Astrocyte (in vitro differentiated cells and primary cell): ENCODE results near the gene SGCB. TPM values are rescaled to one million over a fixed set of nuclear protein-coding genes. Genes with fewer than 3 reads are reported as not detected.

Experiments
- DNase-seq: peaks from one replicate; pipeline ENCODE4 v3.0.0-alpha.2; 2010; ENCODE audit warnings: low read depth
- FAIRE-seq: peaks from 2 replicates; lab custom pipeline; 2011; peaks lifted over from hg19 to GRCh38; lab: Jason Lieb, UNC
- H2AFZ ChIP-seq: 2 replicates; pipeline ENCODE4 v1.6.0; 2012; ENCODE audit warnings: low read depth, low read length, inconsistent platforms
- H3K27ac ChIP-seq: 2 replicates; pipeline ENCODE4 v1.5.1; 2011; ENCODE audit warnings: low read depth, low read length, inconsistent platforms
- H3K27me3 ChIP-seq: 2 replicates; pipeline ENCODE4 v1.6.0; 2011; ENCODE audit warnings: low read length, inconsistent platforms; ENCODE audit not compliant: insufficient read depth
- H3K36me3 ChIP-seq: 2 replicates; pipeline ENCODE4 v1.5.1; 2011; ENCODE audit warnings: low read length, inconsistent platforms; ENCODE audit not compliant: insufficient read depth
- H3K4me1 ChIP-seq: 2 replicates; pipeline ENCODE4 v1.5.1; 2011; ENCODE audit warnings: low read length, inconsistent platforms; ENCODE audit not compliant: insufficient read depth
- H3K4me2 ChIP-seq: 2 replicates; pipeline ENCODE4 v1.6.0; 2012; ENCODE audit warnings: low read length, inconsistent platforms
- H3K4me3 ChIP-seq: 2 replicates; pipeline ENCODE4 v1.5.1; 2011; ENCODE audit warnings: low read depth, mild to moderate bottlenecking, low read length, inconsistent platforms; ENCODE audit not compliant: insufficient read depth
- H3K79me2 ChIP-seq: 2 replicates; pipeline ENCODE4 v1.6.0; 2012; ENCODE audit warnings: mild to moderate bottlenecking, low read length, inconsistent platforms; ENCODE audit not compliant: insufficient read depth
- H3K9ac ChIP-seq: 2 replicates; pipeline ENCODE4 v1.6.0; 2012; ENCODE audit warnings: mild to moderate bottlenecking, low read length, inconsistent platforms
- H3K9me3 ChIP-seq: 2 replicates; pipeline ENCODE4 v1.5.1; 2012; ENCODE audit warnings: low read depth, mild to moderate bottlenecking, low read length, inconsistent platforms; ENCODE audit not compliant: insufficient read depth
- H4K20me1 ChIP-seq: 2 replicates; pipeline ENCODE4 v1.6.0; 2012; ENCODE audit warnings: low read length, inconsistent platforms; ENCODE audit not compliant: insufficient read depth
- H3K27ac Mint-ChIP-seq: one replicate; pipeline ENCODE4 v1.8.0; 2021; ENCODE audit warnings: mild to moderate bottlenecking, mixed read lengths; ENCODE audit not compliant: unreplicated experiment
- H3K27me3 Mint-ChIP-seq: one replicate; pipeline ENCODE4 v1.8.0; 2021; ENCODE audit warnings: low read depth, mixed read lengths; ENCODE audit not compliant: unreplicated experiment
- H3K36me3 Mint-ChIP-seq: one replicate; pipeline ENCODE4 v1.8.0; 2021; ENCODE audit warnings: low read depth, mixed read lengths; ENCODE audit not compliant: unreplicated experiment
- H3K4me1 Mint-ChIP-seq: one replicate; pipeline ENCODE4 v1.8.0; 2021; ENCODE audit warnings: low read depth, mixed read lengths; ENCODE audit not compliant: unreplicated experiment
- H3K4me3 Mint-ChIP-seq: one replicate; pipeline ENCODE4 v1.8.0; 2021; ENCODE audit warnings: mild to moderate bottlenecking, moderate library complexity, mixed read lengths; ENCODE audit not compliant: unreplicated experiment
- H3K9me3 Mint-ChIP-seq: one replicate; pipeline ENCODE4 v1.8.0; 2021; ENCODE audit warnings: mild to moderate bottlenecking, mixed read lengths; ENCODE audit not compliant: unreplicated experiment
- CTCF ChIP-seq: IDR thresholded peaks from 2 replicates; pipeline ENCODE4 v1.5.1; 2011; ENCODE audit warnings: low read depth, mild to moderate bottlenecking, inconsistent platforms, low read length, moderate library complexity; ENCODE audit not compliant: insufficient read depth
- EZH2 ChIP-seq: IDR thresholded peaks from 2 replicates; pipeline ENCODE4 v1.6.1; 2012; ENCODE audit warnings: mild to moderate bottlenecking, low read length, inconsistent platforms; ENCODE audit not compliant: insufficient read depth
- total RNA-seq: library from RNA; stranded (reverse); gene quantifications from 2 replicates; pipeline ENCODE4 v1.2.1, GENCODE V29; 2021

SGCB gene
- total RNA-seq, 1 donor from 2014 or later = 75.6 TPM

- H3K27me3 Mint-ChIP-seq = no peaks in the 10 kb centered on the region
- H3K79me2 ChIP-seq = no peaks in the 10 kb centered on the region
- no peak overlapping the region for H3K4me3 Mint-ChIP-seq
- no peak overlapping the region for H3K9ac ChIP-seq
- no peak overlapping the region for H3K4me3 ChIP-seq
- H3K27ac Mint-ChIP-seq = no peak overlapping the region
- H2AFZ ChIP-seq = no peak overlapping the region
- FAIRE-seq (no peak), DNase-seq (no peak)
- no peak for TF ChIP-seq CTCF
- no peak for TF ChIP-seq EZH2
- H4K20me1 ChIP-seq = no peaks in the 10 kb centered on the region
- H3K27me3 ChIP-seq = no peaks in the 10 kb centered on the region
- no peaks in the 10 kb centered on the region for H3K9me3 Mint-ChIP-seq
- H3K27ac ChIP-seq = no peak overlapping the region
- H3K4me2 ChIP-seq = no peak overlapping the region
- H3K4me1 Mint-ChIP-seq = no peaks in the 10 kb centered on the region
- H3K9me3 ChIP-seq = no peaks in the 10 kb centered on the region
- no peaks in the 10 kb centered on the region for H3K36me3 ChIP-seq
- H3K36me3 Mint-ChIP-seq = no peaks in the 10 kb centered on the region
- no peaks in the 10 kb centered on the region for H3K4me1 ChIP-seq
Measured at GRCh38 chr4:52012651-52013050, 25.4 kb downstream of the SGCB start.

- DNase-seq (peak; percentile 45), FAIRE-seq (no peak)
- H3K36me3 ChIP-seq = no peaks in the 10 kb centered on the region
- no peak overlapping the region for H3K9ac ChIP-seq
- no peak overlapping the region for H3K4me2 ChIP-seq
- no peaks in the 10 kb centered on the region for H3K27me3 ChIP-seq
- H3K4me1 ChIP-seq = no peaks in the 10 kb centered on the region
- no peaks in the 10 kb centered on the region for H3K4me1 Mint-ChIP-seq
- no peak overlapping the region for H3K27ac ChIP-seq
- H3K27ac Mint-ChIP-seq = no peak overlapping the region
- no peak for TF ChIP-seq EZH2
- no peak for TF ChIP-seq CTCF
- H2AFZ ChIP-seq = no peak overlapping the region
- H3K27me3 Mint-ChIP-seq = no peaks in the 10 kb centered on the region
- no peaks in the 10 kb centered on the region for H3K9me3 ChIP-seq
- H3K9me3 Mint-ChIP-seq = no peaks in the 10 kb centered on the region
- H3K79me2 ChIP-seq = no peaks in the 10 kb centered on the region
- no peaks in the 10 kb centered on the region for H3K36me3 Mint-ChIP-seq
- H3K4me3 Mint-ChIP-seq = no peak overlapping the region
- no peaks in the 10 kb centered on the region for H4K20me1 ChIP-seq
- H3K4me3 ChIP-seq = no peak overlapping the region
Measured at GRCh38 chr4:52010986-52011385, 27.1 kb downstream of the SGCB start.

GRCh38 chr4:52006887-52007286 lies 31.2 kb downstream of the SGCB start:
- no peaks in the 10 kb centered on the region for H3K36me3 ChIP-seq
- no peaks in the 10 kb centered on the region for H3K79me2 ChIP-seq
- H3K9ac ChIP-seq = no peak overlapping the region
- H3K4me1 ChIP-seq = no peaks in the 10 kb centered on the region
- FAIRE-seq (no peak), DNase-seq (no peak)
- Mint-ChIP-seq H3K4me1 (no peaks in the 10 kb centered on the region), H3K27me3 (no peaks in the 10 kb centered on the region), H3K9me3 (no peaks in the 10 kb centered on the region), H3K4me3 (no peak overlapping the region), H3K36me3 (no peaks in the 10 kb centered on the region), H3K27ac (no peak overlapping the region)
- no peak for TF ChIP-seq EZH2
- TF ChIP-seq CTCF = no peak
- no peak overlapping the region for H3K27ac ChIP-seq
- H3K4me3 ChIP-seq = no peak overlapping the region
- H4K20me1 ChIP-seq = no peaks in the 10 kb centered on the region
- no peak overlapping the region for H3K4me2 ChIP-seq
- no peaks in the 10 kb centered on the region for H3K27me3 ChIP-seq
- no peaks in the 10 kb centered on the region for H3K9me3 ChIP-seq
- H2AFZ ChIP-seq = no peak overlapping the region
